ENCODE results near the gene ATRNL1. TPM values are rescaled to one million over a fixed set of nuclear protein-coding genes. Genes with fewer than 3 reads are reported as not detected.
"Not testable (repeated sequence)": the region's sequence is repeated elsewhere in the genome, so short reads cannot be mapped to it uniquely, and the experiment has no call there.

The ATRNL1 gene
- total RNA-seq, 1 experiment from 2014 or later = 1.3 TPM

DNA sequence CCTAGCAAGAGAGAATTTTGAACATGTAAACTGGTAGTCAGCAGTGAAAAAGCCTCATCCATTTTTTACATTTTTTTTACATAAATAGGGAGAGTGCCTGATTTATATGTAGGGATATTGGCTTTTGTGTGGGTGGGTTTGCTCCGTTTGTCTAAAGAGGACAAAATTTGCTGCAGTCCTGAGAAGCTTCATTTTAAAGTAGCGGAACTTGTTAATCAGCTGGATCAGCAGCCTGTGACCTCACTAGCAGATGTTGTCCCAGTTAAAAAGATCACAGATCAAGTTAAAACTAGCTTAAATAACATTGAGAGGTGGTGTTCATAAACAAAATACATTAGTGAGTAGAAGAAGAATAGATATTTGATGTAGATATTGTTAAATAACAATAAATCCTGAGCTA is 2.6 kb downstream of the ATRNL1 start:
- TF ChIP-seq JUND (IDR thresholded peaks at IDR 0.05) = no peak
- no TSS peak for BruUV-seq (replicated peaks)
- intact Hi-C loops (cut with micrococcal nuclease) = no loop called here
- Histone ChIP-seq H3K9ac (ENCODE audit: low read length) (no peak overlapping the region), H3K36me3 (ENCODE audit: control insufficient read depth in 1 of 2, insufficient read depth in 2 of 2, low read length in 2 of 2) (no peaks in the 10 kb centered on the region), H3K27me3 (ENCODE audit: insufficient read depth, low read length) (no peaks in the 10 kb centered on the region), H3K4me2 (ENCODE audit: low read length) (no peak overlapping the region), H3K4me3 (replicated peaks in 1 of 2; ENCODE audit: low read depth in 1 of 2, low read length in 2 of 2) (no peak overlapping the region), H4K20me1 (ENCODE audit: insufficient read depth) (no peaks in the 10 kb centered on the region), H3K79me2 (ENCODE audit: insufficient read depth, low read length) (no peaks in the 10 kb centered on the region), H3K9me2 (ENCODE audit: insufficient read depth) (no peaks in the 10 kb centered on the region), H3K9me3 (ENCODE audit: control insufficient read depth in 1 of 2, insufficient read depth in 1 of 2, low read depth in 1 of 2, low read length in 2 of 2) (no peaks in the 10 kb centered on the region), H3K4me1 (ENCODE audit: control insufficient read depth in 1 of 2, insufficient read depth in 2 of 2, low read length in 2 of 2) (no peaks in the 10 kb centered on the region), H2AFZ (ENCODE audit: low read depth, low read length, poor library complexity, severe bottlenecking) (no peak overlapping the region), H3K27ac (ENCODE audit: low read depth, low read length) (no peak overlapping the region)
- POLR2A ChIA-PET = no interaction called here
- no peak for DNase-seq (ENCODE audit: low read depth, low spot score)
- ATAC-seq = no peak
- RAD21 ChIA-PET (ENCODE audit: low non-redundant PET in 1 of 2, low total read pairs in 2 of 2, uncharacterized antibody in 2 of 2, unreplicated experiment in 2 of 2) = interaction anchor here in 1 of 2 experiments (1.4 kb wide), 1 partner anchor 34 kb away, joined by 3 read pairs; no protein-coding TSS in a partner anchor
- CTCF ChIA-PET = interaction anchor here (0.9 to 1.6 kb wide), 3 partner anchors 34 to 219 kb away, joined by 4 to 6 read pairs (median 5); no protein-coding TSS in a partner anchor

DNA sequence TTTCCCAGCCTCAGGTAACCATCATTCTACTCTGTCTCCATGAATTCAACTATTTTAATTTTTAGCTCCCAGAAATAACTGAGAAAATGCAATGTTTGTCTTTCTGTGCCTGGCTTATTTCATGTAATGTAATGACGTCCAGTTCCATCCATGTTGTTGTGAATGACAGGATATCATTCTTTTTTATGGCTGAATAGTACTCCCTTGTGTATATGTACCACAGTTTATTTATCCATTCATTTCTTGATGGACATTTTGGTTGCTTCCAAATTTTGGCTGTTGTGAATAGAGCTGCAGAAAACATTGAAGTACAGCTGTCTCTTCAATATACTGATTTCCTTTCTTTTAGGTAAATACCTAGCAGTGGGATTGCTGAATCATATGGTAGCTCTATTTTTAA is 10.5 kb downstream of the ATRNL1 start:
- H3K79me2 ChIP-seq (ENCODE audit: insufficient read depth, low read length) = no peaks in the 10 kb centered on the region
- H3K9ac ChIP-seq (ENCODE audit: low read length) = no peak overlapping the region
- H4K20me1 ChIP-seq (ENCODE audit: insufficient read depth) = no peaks in the 10 kb centered on the region
- H3K27me3 ChIP-seq (ENCODE audit: insufficient read depth, low read length) = 0 out of 2 replicates have a peak, but pooled peaks cover 2% of the 10 kb centered on the region
- no peak for TF ChIP-seq TCF7L2 (IDR thresholded peaks at IDR 0.05; ENCODE audit: borderline replicate concordance, extremely low read depth, insufficient read depth, insufficient read length)
- TF ChIP-seq JUND (IDR thresholded peaks at IDR 0.05) = no peak
- no peak for TF ChIP-seq SIN3A (IDR thresholded peaks at IDR 0.05; ENCODE audit: low read depth)
- no peak for TF ChIP-seq POLR2A (IDR thresholded peaks at IDR 0.05; ENCODE audit: borderline replicate concordance, extremely low read depth, insufficient read depth, insufficient read length)
- H3K4me2 ChIP-seq (ENCODE audit: low read length) = no peak overlapping the region
- H2AFZ ChIP-seq (ENCODE audit: low read depth, low read length, poor library complexity, severe bottlenecking) = no peak overlapping the region
- no TSS peak for BruUV-seq (replicated peaks)
- ChIA-PET RAD21 (ENCODE audit: low non-redundant PET in 1 of 2, low total read pairs in 2 of 2, uncharacterized antibody in 2 of 2, unreplicated experiment in 2 of 2) (no interaction called here), CTCF (no interaction called here), POLR2A (interaction anchor here (0.6 kb wide), 1 partner anchor 22 kb away, joined by 5 read pairs; no protein-coding TSS in a partner anchor)
- H3K9me2 ChIP-seq (ENCODE audit: insufficient read depth) = no peaks in the 10 kb centered on the region
- no peak for ATAC-seq
- DNase-seq (ENCODE audit: low read depth, low spot score) = no peak
- H3K36me3 ChIP-seq (ENCODE audit: control insufficient read depth in 1 of 2, insufficient read depth in 2 of 2, low read length in 2 of 2) = no peaks in the 10 kb centered on the region
- no peaks in the 10 kb centered on the region for H3K4me1 ChIP-seq (ENCODE audit: control insufficient read depth in 1 of 2, insufficient read depth in 2 of 2, low read length in 2 of 2)
- intact Hi-C loops (cut with micrococcal nuclease) = no loop called here
- H3K27ac ChIP-seq (ENCODE audit: low read depth, low read length) = no peak overlapping the region
- H3K4me3 ChIP-seq (replicated peaks in 1 of 2; ENCODE audit: low read depth in 1 of 2, low read length in 2 of 2) = no peak overlapping the region
- peaks cover 0 to 7% of the 10 kb centered on the region in 2 experiments; a peak in 1 of 4 replicates for H3K9me3 ChIP-seq (ENCODE audit: control insufficient read depth in 1 of 2, insufficient read depth in 1 of 2, low read depth in 1 of 2, low read length in 2 of 2)

DNA sequence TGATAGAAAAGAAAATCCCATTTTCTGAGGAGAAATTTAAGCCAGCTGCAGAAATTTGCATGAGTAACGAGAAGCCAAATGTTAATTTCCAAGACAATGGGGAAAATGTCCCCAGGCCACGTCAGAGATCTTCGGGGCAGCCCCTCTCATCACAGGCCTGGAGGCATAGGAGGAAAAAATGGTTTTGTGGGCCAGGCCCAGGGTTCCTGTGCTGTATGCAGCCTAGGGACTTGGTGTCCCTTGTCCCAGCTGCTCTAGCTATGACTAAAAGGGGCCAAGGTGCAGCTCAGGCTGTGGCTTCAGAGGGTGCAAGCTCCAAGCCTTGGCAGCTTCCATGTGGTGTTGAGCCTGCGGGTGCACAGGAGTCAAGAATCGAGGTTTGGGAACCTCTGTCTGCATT is 12.2 kb downstream of the ATRNL1 start:
- H3K4me1 ChIP-seq (ENCODE audit: control insufficient read depth in 1 of 2, insufficient read depth in 2 of 2, low read length in 2 of 2); H4K20me1 ChIP-seq (ENCODE audit: insufficient read depth); H3K4me3 ChIP-seq (replicated peaks in 1 of 2; ENCODE audit: low read depth in 1 of 2, low read length in 2 of 2); H3K36me3 ChIP-seq (ENCODE audit: control insufficient read depth in 1 of 2, insufficient read depth in 2 of 2, low read length in 2 of 2); H3K27ac ChIP-seq (ENCODE audit: low read depth, low read length); DNase-seq (ENCODE audit: low read depth, low spot score); H2AFZ ChIP-seq (ENCODE audit: low read depth, low read length, poor library complexity, severe bottlenecking); BruUV-seq (replicated peaks); RAD21 ChIA-PET (ENCODE audit: low non-redundant PET in 1 of 2, low total read pairs in 2 of 2, uncharacterized antibody in 2 of 2, unreplicated experiment in 2 of 2); H3K9ac ChIP-seq (ENCODE audit: low read length); intact Hi-C loops (cut with micrococcal nuclease); CTCF ChIA-PET; H3K9me2 ChIP-seq (ENCODE audit: insufficient read depth); H3K9me3 ChIP-seq (ENCODE audit: control insufficient read depth in 1 of 2, insufficient read depth in 1 of 2, low read depth in 1 of 2, low read length in 2 of 2); H3K4me2 ChIP-seq (ENCODE audit: low read length); H3K27me3 ChIP-seq (ENCODE audit: insufficient read depth, low read length); POLR2A ChIA-PET; H3K79me2 ChIP-seq (ENCODE audit: insufficient read depth, low read length); ATAC-seq: not testable (repeated sequence)
